NCI-H2227 (cell line): ENCODE results near the gene CFLAR.
A peak's percentile ranks its signal among the peaks of the same experiment; 100 is the strongest.
"Not testable (repeated sequence)": the region's sequence is repeated elsewhere in the genome, so short reads cannot be mapped to it uniquely, and the experiment has no call there.

Source experiments
- DNase-seq: peaks from one replicate; lab custom pipeline; 2025; ENCODE audit not compliant: unreplicated experiment; lab: John Stamatoyannopoulos, UW

Gene CFLAR

DNA sequence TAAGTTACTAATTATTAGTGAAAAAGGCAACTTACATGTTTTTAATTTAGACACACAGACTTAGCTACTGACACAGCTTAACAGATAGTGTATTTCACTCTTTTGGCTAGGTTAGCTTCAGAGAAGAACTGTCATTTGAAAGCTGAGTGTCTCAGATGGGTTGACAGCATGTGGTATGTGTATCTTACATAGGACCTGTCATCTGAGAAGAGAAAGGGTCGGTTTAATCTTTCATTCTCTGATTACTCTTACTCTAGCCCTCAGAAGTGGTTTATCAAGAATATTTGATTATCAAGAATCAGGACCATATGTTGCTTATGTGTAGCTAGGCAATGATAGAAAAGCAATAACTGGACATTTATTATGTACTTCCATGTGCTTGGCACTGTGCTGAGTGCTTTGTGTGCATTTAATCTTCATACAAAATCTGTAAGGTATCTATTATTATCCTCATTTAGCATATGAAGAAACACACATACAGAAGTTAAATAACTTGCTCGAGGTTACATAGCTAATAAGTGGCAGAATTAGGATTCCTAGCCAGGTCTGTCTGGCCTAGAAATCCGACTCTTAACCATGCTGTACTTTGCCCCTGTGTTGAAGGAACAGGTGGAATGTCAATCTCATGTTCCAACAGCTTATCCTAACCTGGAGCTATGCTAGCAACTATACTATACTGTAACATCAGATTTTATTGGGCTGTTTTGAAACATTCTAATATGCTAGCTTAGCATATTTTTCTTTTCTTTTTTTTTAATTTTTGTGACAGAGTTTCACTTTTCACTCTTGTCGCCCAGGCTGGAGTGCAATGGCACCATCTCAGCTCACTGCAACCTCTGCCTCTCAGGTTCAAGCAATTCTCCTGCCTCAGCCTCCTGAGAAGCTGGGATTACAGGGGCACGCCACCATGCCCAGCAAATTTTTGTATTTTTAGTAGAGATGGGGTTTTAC, 28.4 kb downstream of the CFLAR start:
- no peak for DNase-seq

DNA sequence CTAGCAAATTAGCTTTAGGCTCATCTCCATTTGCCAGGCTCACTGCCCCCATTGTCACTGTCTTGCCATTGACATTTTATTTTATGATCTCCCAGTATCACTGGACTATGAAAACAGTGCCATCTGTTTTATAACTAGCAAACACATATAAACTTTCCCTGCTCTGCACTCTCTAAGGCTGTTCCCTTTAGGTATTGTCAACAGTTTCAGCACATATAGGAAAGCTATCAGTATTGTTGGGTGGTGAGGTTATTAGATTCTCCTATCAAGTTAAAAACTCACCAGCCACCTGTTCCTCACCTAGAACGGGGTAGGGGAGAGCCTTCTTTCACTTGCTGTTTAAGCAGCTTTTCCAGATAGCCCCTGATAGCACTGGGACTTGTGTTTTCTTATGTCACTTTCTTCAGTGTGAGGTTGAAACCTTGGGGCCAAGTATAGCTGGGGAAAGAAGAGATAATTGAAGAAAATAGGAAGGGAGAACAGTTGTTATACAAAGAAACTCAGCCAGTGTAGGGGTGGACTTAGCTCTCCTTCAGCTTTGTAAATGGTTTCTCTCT, 32.5 kb downstream of the CFLAR start:
- DNase-seq = no peak

DNA sequence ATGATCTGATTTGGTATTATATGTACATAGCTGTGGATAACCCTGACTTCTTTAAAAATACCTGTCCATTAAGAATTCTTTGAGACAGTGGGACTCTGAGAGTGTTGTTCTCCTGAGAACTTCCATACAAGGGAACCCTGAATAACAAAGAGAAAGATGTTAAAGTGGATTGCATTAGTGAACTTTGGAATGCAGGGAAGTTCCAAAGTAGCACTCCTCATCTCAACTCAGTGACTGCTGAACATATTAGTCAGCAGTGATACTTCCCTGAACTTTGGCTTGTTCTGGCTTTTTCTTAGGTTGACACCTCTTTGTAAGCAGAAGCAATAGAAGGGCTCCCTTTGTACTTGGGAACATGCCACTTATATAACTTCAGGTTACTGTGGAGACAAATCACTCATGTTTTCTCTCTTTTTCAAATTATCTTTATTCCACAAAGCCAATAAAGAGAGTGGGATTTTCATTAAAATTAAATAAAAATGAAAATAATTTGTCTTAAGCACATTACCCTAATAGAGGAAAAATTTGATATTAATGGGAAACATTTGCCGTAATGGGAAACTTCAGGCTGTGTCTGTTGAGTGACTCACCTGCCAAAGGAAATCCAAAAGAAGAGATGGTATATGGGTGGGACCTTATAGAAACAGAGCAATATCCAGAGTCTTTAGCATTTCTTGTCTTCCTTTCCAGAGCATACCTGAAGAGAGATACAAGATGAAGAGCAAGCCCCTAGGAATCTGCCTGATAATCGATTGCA, 33.3 kb downstream of the CFLAR start:
- DNase-seq = no peak

DNA sequence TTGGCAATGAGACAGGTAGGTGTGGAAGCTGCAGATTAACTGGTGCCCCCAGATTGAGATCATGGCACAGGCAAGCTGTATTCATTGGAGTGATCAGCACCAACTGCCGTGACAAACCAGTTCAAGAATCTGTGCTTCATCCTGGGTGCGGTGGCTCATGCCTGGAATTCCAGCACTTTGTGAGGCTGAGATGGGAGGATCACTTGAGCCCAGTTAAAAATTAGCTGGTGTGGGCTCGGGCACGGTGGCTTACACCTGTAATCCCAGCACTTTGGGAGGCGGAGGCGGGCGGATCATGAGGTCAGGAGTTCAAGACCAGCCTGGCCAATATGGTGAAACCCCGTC, 33.8 kb downstream of the CFLAR start:
- not testable (repeated sequence) for DNase-seq

DNA sequence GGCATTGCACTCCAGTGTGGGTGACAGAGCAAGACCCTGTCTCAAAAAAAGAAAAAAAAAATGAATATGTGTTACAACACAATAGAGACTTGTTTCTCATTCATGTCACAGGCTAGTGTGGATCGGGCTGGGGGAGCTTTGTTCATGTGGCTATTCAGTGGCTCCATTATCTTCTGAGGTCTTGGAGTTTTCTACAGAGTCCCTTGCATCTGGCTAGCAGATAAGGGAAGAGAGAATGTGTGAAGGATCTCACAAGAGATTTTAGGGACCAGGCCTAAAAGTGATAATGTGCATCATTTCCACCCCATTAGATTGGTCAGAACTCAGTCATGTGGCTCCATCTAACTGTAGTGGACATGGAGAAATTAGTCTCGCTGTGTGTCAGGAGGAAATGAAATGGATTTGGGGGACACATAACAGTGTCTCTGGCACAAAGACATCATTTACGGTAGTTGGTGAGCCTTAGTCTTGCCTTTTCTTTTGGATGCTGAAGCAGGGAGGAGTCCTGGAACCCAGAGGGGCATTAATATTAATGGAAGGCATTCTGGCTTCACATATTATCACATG, 34.6 kb downstream of the CFLAR start:
- no peak for DNase-seq

DNA sequence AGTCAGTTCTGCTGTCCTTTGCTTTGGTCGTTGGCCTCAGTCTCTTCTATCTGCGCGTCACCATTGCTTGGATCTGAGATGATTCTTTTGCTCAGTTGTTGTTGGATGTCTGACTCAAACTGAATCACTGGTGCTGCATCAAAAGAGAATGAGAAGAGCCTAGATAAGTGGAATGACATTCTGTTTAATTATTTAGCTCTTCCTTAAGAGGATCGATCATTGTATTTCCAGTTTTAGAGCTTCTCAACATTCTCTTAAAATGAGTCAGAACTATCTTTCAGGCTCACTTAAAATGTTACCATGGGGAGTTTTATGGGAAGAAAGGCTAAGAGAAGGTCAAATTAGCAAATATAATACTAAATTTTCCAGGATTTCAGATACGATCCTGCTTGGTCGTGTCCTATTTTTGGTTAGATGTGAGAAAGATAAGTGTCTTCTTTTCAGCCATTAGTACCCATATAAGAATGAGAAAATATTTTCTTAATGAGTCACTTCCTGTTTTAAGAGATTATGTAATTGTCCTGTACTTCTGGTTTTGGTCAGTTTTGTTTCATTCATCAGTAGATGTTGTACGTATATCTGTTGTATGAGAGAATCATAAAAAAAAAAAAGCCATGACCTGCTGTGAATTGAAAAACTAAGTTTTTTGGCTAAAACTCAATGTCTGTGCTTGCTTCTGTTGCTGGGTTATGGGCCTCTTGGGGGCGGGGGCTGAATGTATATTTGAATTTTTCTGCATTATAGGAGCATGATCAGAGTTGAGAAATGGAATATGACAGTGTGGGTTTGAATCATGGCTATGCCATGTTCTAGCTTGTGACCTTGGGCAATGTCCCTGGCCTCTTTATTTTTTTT, 35.4 kb downstream of the CFLAR start:
- no peak for DNase-seq

DNA sequence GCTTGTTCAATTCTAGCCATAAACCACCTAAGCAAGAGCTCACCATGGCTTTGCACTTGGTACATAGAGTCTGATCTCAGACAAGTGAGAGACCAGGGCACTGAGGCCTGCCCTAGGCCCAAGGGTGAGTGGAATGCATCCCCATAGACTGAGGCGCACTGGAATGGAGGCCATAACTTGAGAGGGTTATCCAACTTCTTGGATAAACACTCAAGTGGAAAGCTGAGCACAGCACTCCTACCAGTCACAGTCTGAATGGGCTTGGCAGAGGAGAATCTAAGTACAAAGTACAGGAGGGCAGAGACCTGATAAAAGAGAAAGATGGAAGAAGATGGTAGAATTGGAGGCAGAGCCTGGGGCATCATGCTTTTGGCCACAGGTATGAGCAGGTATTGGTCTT, 36.6 kb downstream of the CFLAR start:
- DNase-seq = no peak

DNA sequence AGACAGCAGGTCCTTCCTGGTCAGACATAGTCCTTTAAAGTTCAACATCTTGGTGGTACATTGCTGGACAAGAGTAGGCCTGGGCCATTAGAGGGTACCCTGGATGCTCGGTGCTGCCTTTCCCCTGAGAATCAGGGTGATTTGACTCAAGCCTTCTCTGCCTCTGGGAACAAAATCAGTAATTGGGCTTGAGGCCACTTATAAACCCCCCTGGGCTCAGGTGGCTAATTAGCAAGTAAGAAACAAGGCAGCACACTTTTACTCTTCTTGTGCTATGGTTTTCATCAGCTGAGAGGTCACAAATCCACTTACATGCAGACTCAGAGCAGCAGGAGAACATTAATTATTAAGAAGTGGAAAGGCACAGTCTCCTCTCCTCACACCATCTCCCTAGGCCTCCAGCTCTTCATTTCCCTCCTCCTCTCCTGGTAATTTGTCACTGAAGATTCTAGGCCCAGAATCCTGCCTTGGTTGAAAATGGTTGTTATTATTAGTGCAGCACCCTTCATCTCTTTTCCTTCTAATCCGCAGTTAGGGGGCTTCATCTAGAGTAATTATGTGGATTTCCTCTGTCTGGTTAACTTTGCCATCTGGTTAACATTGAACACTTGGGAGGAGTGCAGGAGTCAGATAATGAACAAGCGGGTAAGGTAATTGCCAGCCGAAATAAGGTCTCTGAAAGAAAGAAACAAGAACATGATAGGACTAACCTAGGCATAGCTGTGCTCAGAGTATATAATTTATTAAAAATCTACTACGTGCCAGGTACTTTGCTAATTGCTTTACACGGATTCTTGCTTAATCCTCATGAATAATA, 37.2 kb downstream of the CFLAR start:
- peak; percentile 30 for DNase-seq

DNA sequence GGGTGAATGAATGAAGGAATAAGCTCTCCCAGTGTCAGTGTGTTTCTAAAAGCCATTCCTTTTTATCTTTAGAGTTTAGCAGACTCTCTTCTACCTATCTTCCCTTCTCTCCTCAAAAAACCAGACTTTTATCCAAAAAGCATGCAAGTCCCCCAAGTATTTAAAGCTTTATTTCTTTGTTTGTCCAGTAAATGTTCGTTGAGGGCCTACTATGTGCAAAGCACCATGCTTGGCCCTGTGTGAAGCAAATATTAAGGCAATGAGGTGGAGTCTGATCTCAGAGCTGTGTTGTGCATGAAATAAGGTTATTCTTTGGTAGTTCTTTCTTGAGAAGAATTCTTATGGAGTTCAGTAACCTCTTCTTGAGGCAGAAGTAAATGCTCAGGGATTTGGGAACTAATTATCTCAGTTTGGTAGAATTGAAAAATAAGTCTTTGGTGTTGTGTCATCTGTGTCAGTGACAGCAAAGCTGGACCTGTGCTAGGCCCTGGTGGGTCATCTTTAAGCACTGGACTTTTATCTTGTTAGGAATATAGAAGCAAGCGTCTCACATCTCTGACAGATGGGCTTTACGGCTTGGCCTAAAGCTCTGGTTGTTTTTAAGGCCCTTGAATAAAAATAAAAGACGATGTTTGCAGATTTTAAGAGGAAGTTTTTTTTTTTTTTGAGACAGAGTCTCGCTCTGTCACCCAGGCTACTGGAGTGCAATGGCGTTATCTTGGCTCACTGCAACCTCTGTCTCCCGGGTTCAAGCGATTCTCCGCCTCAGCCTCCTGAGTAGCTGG, 38.8 kb downstream of the CFLAR start:
- DNase-seq = no peak

DNA sequence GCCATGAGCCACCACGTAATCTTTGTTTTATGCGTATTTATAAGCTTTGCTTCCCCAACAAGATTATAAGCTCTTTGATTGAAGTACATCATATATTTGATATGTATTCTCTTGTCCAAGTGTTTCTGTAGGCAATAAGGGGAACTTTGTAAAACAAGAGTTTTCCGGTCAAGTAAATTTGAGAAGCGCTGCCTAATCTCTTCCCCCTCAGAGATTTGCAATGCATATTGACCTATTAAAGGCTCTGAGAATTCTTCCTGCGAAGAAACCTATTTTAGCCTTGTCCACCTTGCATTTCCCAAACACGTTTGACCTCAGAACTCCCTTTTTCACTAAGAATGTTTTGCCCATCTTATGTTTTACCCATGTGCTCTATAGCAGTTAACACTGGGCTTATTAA, 40.1 kb downstream of the CFLAR start:
- no peak for DNase-seq

DNA sequence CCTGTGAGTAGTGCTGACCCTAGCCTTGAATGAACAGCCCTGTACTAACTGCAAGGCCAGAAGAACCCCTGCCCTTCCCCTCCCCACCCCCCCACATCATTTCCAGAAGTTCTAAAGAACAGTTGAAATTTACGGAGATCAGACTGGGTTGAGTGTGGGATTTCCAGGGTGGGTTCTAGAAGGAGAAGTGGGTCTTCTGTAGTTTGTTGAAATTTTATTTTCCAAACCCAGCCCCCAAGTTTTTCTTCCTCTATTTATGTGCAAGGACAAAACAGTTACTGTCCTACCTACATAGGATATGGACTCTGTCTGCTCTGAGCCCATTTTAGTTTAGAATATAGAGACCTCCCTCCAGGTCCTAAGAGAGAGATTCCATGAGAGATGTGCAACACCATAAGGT, 40.7 kb downstream of the CFLAR start:
- DNase-seq = no peak

DNA sequence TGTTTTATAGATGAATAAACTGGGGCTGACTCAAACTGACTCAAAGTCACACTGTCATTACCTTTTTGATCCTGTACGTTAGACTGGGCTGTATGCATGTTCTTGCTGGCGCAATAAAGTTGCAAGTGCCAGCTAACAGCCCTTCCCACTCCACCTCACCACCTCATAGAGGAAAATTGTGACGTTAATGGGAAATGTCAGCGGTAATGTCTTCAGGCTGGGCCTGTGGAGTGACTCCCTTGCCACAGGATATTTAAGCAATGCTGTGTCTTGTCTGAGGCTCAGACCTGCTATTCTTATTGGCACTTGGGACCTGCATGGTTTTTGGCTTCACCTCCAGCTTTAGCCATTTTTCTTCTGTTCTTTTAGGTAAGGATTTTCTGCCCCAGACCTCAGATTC, 41.7 kb downstream of the CFLAR start:
- DNase-seq = no peak

DNA sequence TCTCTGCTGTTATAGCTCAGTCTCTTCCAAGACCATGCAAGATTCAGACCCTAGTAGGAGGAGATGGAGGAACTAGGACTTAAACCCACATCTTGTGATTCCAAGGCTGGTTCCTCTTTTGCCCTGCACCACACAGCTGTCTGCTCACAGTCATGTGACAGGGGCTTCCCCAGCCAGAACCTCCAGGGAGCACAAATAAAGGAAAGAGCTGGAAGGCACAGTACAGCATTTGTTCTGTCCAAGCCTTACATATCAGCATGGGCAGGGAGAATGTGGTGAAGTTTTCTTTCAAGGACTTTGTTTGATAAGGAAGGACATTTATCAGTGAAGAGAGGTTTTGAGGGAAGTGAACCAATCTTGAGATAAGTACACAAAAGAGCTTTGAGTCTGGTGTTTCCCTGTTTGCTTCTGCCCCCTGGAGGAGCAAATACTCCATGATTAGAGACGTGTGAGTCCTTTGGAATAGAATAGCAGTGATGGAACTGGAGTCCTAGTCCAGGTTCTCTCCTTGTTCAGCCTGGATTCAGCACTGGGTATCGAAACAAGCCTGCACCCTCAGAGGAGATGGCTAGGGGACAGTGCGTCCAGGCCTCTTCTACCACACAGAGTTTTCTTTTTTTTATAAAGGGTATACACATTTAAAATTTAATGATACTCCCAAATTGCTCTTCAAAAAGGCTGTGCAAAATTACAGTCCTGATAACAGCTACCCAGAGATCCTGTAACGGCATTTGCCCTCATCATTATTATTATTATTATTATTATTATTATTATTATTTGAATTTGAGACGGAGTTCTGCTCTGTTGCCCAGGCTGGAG, 42.4 kb downstream of the CFLAR start:
- DNase-seq = peak; percentile 81

DNA sequence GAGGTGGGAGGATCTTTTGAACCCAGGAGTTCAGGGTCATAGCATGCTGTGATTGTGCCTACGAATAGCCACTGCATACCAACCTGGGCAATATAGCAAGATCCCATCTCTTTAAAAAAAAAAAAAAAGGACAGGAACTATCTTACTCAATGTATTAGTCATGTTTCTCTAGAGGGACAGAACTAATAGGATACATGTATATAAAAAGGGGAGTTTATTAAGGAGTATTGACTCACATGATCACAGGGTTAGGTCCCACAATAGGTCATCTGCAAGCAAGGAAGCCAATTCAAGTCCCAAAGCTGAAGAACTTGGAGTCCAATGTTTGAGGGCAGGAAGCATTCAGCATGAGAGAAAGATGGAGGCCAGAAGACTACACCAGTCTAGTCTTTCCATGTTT, 48.2 kb downstream of the CFLAR start:
- no peak for DNase-seq

DNA sequence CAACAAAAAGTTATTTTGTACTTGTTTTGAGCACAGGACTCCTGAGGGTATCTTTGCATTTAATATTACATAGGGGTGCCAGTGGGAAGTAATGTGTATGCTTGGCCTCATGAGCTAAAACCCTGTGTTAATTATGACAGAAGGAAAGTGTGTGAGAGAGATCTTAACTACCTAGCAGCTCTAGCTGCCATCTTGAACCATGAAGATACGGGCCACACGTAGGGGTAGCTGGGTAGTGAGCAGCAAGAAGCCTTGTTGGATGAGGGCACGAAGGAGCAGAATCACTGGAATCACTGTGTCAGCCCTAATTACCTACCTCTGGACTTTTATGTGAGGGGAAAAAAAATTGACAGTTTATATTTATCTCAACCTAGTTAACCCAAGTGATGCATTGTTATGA, 51.6 kb downstream of the CFLAR start:
- DNase-seq = no peak

DNA sequence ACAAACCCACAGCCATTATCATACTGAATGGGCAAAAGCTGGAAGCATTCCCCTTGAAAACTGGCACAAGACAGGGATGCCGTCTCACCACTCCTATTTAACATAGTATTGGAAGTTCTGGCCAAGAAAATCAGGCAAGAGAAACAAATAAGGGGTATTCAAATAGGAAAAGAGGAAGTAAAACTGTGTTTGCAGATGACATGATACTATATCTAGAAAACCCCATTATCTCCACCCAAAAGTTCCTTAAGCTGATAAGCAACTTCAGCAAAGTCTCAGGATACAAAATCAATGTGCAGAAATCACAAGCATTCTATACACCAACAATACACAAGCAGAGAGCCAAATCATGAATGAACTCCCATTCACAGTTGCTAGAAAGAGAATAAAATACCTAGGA, 52.5 kb downstream of the CFLAR start:
- DNase-seq = not testable (repeated sequence)

DNA sequence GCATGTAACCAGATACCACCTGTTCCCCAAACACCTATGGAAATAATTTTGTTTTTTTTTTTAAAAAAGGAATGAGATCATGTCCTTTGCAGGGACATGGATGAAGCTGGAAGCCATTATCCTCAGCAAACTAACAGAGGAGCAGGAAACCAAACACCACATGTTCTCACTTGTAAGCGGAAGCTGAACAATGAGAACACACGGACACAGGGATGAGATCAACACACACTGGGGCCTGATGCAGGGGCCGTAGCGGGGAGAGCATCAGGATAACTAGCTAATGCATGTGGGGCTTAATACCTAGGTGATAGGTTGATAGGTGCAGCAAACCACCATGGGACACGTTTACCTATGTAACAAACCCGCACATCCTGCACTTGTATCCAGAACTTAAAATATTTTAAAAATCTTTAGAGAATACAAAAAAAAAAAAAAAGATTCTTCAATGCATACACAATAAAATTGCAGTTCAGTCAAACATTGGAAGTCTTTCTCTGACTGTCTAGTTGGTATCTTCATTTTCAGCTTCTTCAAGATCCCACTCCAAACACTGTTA, 55.4 kb downstream of the CFLAR start:
- DNase-seq = no peak

DNA sequence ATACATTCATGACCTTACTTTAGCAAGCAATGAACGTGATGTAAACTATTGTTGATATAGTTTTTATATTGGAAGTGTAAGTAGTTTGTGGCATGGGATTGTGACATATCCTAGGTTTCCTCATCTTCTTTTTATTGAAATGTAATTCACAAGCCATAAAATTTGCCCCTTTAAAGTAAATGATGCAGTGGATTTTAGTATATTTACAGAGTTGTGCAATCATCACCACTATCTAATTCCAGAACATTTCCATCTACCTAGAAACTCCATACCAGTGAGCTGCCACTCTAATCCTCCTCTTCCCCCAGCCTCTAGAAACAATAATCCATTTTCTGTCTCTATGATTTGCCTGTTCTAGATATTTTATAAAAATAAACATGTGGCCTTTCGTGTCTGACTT, 56.3 kb downstream of the CFLAR start:
- no peak for DNase-seq
